GM19023 (cell line): ENCODE data around the gene NHS.
"Not testable (repeated sequence)": the region's sequence is repeated elsewhere in the genome, so short reads cannot be mapped to it uniquely, and the experiment has no call there.

Experiments
- ATAC-seq: cut with Tn5 transposase; IDR thresholded peaks from one replicate; pipeline ENCODE4 v1.9.1; 2021; ENCODE audit warnings: mild to moderate bottlenecking, moderate library complexity; ENCODE audit not compliant: unreplicated experiment

The NHS gene

GRCh38 chrX:17542123-17542522 lies 167.1 kb downstream of the NHS start:
- ATAC-seq = no peak

GRCh38 chrX:17544821-17545220 lies 169.8 kb downstream of the NHS start:
- ATAC-seq = no peak

- no peak for ATAC-seq
These were observed 171.4 kb downstream of the NHS start for GRCh38 chrX:17546356-17546755.

- peak; percentile 74 for ATAC-seq
These were observed 172.7 kb downstream of the NHS start for GRCh38 chrX:17547658-17548057.

- ATAC-seq = no peak
These were observed 174.2 kb downstream of the NHS start for GRCh38 chrX:17549107-17549651.

- ATAC-seq = no peak
These were observed 175.0 kb downstream of the NHS start for GRCh38 chrX:17550011-17550410.

- no peak for ATAC-seq
These were observed 177.1 kb downstream of the NHS start for GRCh38 chrX:17552044-17552650.

- ATAC-seq = no peak
These were observed 178.5 kb downstream of the NHS start for GRCh38 chrX:17553469-17553868.

- ATAC-seq = no peak
These were observed 179.0 kb downstream of the NHS start for GRCh38 chrX:17553961-17554482.

- no peak for ATAC-seq
These were observed 179.9 kb downstream of the NHS start for GRCh38 chrX:17554914-17555313.

- no peak for ATAC-seq
These were observed 180.8 kb downstream of the NHS start for GRCh38 chrX:17555846-17556245.

- no peak for ATAC-seq
These were observed 184.9 kb downstream of the NHS start for GRCh38 chrX:17559728-17560379.

GRCh38 chrX:17560385-17560784 lies 185.4 kb downstream of the NHS start:
- no peak for ATAC-seq

- no peak for ATAC-seq
These were observed 188.1 kb downstream of the NHS start for GRCh38 chrX:17563076-17563475.

GRCh38 chrX:17563515-17563914 lies 188.5 kb downstream of the NHS start:
- no peak for ATAC-seq

- no peak for ATAC-seq
These were observed 189.8 kb downstream of the NHS start for GRCh38 chrX:17564689-17565409.

GRCh38 chrX:17566740-17567139 lies 191.7 kb downstream of the NHS start:
- no peak for ATAC-seq

GRCh38 chrX:17567187-17567586 lies 192.2 kb downstream of the NHS start:
- ATAC-seq = no peak

- ATAC-seq = no peak
These were observed 192.8 kb downstream of the NHS start for GRCh38 chrX:17567821-17568220.

GRCh38 chrX:17568804-17569203 lies 193.8 kb downstream of the NHS start:
- not testable (repeated sequence) for ATAC-seq

GRCh38 chrX:17579026-17579425 lies 204.0 kb downstream of the NHS start:
- no peak for ATAC-seq
